ENCODE measurements around the gene LTO1. TPM values are rescaled to one million over a fixed set of nuclear protein-coding genes. Genes with fewer than 3 reads are reported as not detected.
"Not testable (repeated sequence)": the region's sequence is repeated elsewhere in the genome, so short reads cannot be mapped to it uniquely, and the experiment has no call there.

Gene LTO1
- total RNA-seq, 4 donors from 2014 or later = 23.5 to 40.0 (median 26.9) TPM

GRCh38 chr11:69697469-69697843 is 22.3 kb upstream of the LTO1 start:
- no peak overlapping the region for H3K27ac ChIP-seq
- peaks cover 6% of the 10 kb centered on the region for H3K27me3 ChIP-seq
- WGBS, 2 donors = 93 to 97% methylated on average over 5 to 8 of the region's 8 CpGs
- H3K36me3 ChIP-seq = no peaks in the 10 kb centered on the region
- no peak for TF ChIP-seq POLR2A (IDR thresholded peaks at IDR 0.05)
- no peaks in the 10 kb centered on the region for H3K9me3 ChIP-seq
- no peak overlapping the region for H3K4me3 ChIP-seq (replicated peaks in 1 of 3)
- peaks cover 0 to 17% of the 10 kb centered on the region in 2 donors for H3K4me1 ChIP-seq
- intact Hi-C loops (cut with DNase I) = no loop called here
- DNase-seq = no peak

DNA sequence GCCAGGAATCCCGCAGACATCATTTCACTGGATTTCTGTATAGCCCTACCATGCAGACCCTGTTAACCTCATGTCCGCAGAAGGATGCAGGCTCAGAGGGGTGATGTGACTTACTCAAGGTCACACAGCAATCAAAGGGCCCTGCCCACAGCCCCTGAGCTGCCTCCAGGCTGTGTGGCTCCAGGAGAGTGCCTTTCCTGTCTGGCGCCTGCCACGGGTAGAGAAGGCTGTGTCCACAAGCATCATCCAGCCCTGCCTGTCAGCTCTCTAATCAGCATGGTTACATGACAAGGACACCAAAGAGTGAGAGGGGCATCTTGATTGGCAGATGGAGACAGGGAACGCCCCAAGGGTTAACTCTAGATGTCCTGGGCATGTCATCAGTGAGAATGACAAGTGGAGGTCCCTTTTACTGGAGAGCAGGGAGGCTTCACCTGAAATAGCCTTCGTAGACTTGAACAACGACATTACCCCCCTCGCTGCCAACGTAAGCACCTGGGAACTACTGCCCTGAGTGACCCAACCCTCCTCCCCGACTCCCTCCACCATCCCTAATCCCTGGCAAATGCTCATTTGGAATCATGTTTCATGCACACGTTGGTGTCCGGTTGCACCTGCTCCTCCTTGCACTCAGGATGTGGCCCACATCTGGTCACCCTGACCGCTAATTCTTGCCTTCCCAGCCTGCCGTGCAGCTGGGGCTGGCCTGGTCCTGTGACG is 21.8 kb upstream of the LTO1 start:
- Histone ChIP-seq H3K27ac (no peak overlapping the region), H3K9me3 (no peaks in the 10 kb centered on the region), H3K4me1 (peaks cover 0 to 17% of the 10 kb centered on the region in 2 donors), H3K36me3 (no peaks in the 10 kb centered on the region), H3K27me3 (peaks cover under 1% of the 10 kb centered on the region), H3K4me3 (replicated peaks in 1 of 3) (no peak overlapping the region)
- TF ChIP-seq, protein P1, sequence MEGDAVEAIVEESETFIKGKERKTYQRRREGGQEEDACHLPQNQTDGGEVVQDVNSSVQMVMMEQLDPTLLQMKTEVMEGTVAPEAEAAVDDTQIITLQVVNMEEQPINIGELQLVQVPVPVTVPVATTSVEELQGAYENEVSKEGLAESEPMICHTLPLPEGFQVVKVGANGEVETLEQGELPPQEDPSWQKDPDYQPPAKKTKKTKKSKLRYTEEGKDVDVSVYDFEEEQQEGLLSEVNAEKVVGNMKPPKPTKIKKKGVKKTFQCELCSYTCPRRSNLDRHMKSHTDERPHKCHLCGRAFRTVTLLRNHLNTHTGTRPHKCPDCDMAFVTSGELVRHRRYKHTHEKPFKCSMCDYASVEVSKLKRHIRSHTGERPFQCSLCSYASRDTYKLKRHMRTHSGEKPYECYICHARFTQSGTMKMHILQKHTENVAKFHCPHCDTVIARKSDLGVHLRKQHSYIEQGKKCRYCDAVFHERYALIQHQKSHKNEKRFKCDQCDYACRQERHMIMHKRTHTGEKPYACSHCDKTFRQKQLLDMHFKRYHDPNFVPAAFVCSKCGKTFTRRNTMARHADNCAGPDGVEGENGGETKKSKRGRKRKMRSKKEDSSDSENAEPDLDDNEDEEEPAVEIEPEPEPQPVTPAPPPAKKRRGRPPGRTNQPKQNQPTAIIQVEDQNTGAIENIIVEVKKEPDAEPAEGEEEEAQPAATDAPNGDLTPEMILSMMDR (IDR thresholded peaks at IDR 0.05) = no peak
- no peak for TF ChIP-seq POLR2A (IDR thresholded peaks at IDR 0.05)
- DNase-seq = no peak
- intact Hi-C loops (cut with DNase I) = no loop called here
- 60 to 71% methylated on average over 12 to 15 of the region's 15 CpGs for WGBS, 2 donors

- intact Hi-C loops (cut with DNase I) = not testable (repeated sequence)
Observed at GRCh38 chr11:69695995-69696394, 20.8 kb upstream of the LTO1 start.

DNA sequence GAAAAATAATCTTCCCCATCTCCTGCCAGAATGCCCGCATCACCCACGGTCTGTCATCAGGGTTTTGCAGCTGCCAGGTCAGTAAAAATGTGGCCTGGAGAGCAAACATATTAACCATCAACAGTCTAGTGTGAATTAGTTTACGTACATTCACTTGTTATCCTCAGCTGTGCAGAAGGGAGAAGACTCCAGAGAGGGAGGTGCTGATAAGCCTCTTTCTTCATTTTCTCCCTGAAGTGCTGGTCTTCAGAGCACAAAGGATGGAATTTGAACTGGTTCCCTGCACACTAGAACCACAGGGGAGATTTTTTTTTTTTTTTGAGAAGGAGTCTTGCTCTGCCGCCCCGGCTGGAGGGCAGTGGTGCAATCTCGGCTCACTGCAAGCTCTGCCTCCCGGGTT is 20.4 kb upstream of the LTO1 start:
- Histone ChIP-seq H3K4me1 (peaks cover 0 to 13% of the 10 kb centered on the region in 2 donors), H3K27ac (no peak overlapping the region), H3K9me3 (no peaks in the 10 kb centered on the region), H3K27me3 (no peaks in the 10 kb centered on the region), H3K4me3 (replicated peaks in 1 of 3) (no peak overlapping the region), H3K36me3 (no peaks in the 10 kb centered on the region)
- no peak for DNase-seq
- TF ChIP-seq, protein P1 (IDR thresholded peaks at IDR 0.05) = no peak
- no peak for TF ChIP-seq POLR2A (IDR thresholded peaks at IDR 0.05)
- intact Hi-C loops (cut with DNase I) = no loop called here
- WGBS, 2 donors = 84 to 87% methylated on average over 7 of the region's 7 CpGs

More at GRCh38 chr11:69695995-69696394, 20.8 kb upstream of the LTO1 start:
- not testable (repeated sequence) for H3K27ac ChIP-seq; H3K9me3 ChIP-seq; H3K27me3 ChIP-seq; H3K4me3 ChIP-seq (replicated peaks in 1 of 3); H3K36me3 ChIP-seq; DNase-seq
- peaks cover 0 to 17% of the 10 kb centered on the region in 2 donors for H3K4me1 ChIP-seq
- 84% methylated on average over 6 of the region's 6 CpGs for WGBS, 2 donors

DNA sequence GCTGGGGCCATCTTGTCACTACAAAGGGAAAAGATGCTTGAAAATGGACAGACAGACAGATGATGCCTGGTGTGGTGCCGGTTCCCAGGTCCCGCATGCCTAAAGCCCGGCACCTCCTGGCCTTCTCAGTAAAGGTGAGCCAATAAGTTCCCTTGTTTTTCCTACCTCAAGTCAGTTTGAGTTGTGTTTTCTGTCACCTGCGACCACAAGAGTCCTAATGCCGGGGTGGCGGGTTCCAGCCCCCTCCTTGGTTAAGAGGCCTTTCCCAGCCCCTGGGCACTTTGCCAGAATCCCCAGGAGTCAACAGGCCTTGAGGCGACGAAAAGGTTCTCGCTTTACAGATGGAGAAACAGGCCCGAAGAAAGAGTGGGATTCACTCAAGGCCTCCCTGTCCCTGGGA is 19.6 kb upstream of the LTO1 start:
- no peaks in the 10 kb centered on the region for H3K36me3 ChIP-seq
- no peak for DNase-seq
- WGBS, 2 donors = 69 to 72% methylated on average over 10 of the region's 10 CpGs
- intact Hi-C loops (cut with DNase I) = no loop called here
- H3K9me3 ChIP-seq = no peaks in the 10 kb centered on the region
- no peak for TF ChIP-seq POLR2A (IDR thresholded peaks at IDR 0.05)
- TF ChIP-seq, protein P1 (IDR thresholded peaks at IDR 0.05) = no peak
- H3K4me1 ChIP-seq = peaks cover 0 to 8% of the 10 kb centered on the region in 2 donors
- no peak overlapping the region for H3K27ac ChIP-seq
- H3K27me3 ChIP-seq = no peaks in the 10 kb centered on the region
- no peak overlapping the region for H3K4me3 ChIP-seq (replicated peaks in 1 of 3)

- H3K9me3 ChIP-seq = no peaks in the 10 kb centered on the region
- no peaks in the 10 kb centered on the region for H3K27me3 ChIP-seq
- H3K27ac ChIP-seq = no peak overlapping the region
- no peak overlapping the region for H3K4me3 ChIP-seq (replicated peaks in 1 of 3)
- no peaks in the 10 kb centered on the region for H3K4me1 ChIP-seq
- no peaks in the 10 kb centered on the region for H3K36me3 ChIP-seq
- intact Hi-C loops (cut with DNase I) = no loop called here
- no peak for TF ChIP-seq POLR2A (IDR thresholded peaks at IDR 0.05)
- TF ChIP-seq, protein P1 (IDR thresholded peaks at IDR 0.05) = no peak
- DNase-seq = no peak
Observed at GRCh38 chr11:69692422-69692821, 17.3 kb upstream of the LTO1 start.
